ENCODE data around the gene COL2A1. TPM values are rescaled to one million over a fixed set of nuclear protein-coding genes. Genes with fewer than 3 reads are reported as not detected.

COL2A1 gene
- total RNA-seq, 1 experiment from 2014 or later = 1.4 TPM

- intact Hi-C loops (cut with micrococcal nuclease; ENCODE audit: unreplicated experiment) = no loop called here
- H3K27me3 ChIP-seq (ENCODE audit: control insufficient read depth, insufficient read depth, low read length) = peaks cover 3% of the 10 kb centered on the region; the same call in 1 of the 2 replicates
- no peaks in the 10 kb centered on the region for H3K36me3 ChIP-seq (ENCODE audit: control insufficient read depth, insufficient read depth, low read length)
- H3K9me3 ChIP-seq (ENCODE audit: control insufficient read depth, insufficient read depth, low read depth, low read length) = no peaks in the 10 kb centered on the region
- H3K4me3 ChIP-seq (ENCODE audit: low read depth in 2 of 2, low read length in 2 of 2) = no peak overlapping the region
- no peak for TF ChIP-seq CTCF (IDR thresholded peaks at IDR 0.05)
- TF ChIP-seq TCF7L2 (IDR thresholded peaks at IDR 0.05; ENCODE audit: low read depth, low read length) = no peak
- TF ChIP-seq, protein P1, sequence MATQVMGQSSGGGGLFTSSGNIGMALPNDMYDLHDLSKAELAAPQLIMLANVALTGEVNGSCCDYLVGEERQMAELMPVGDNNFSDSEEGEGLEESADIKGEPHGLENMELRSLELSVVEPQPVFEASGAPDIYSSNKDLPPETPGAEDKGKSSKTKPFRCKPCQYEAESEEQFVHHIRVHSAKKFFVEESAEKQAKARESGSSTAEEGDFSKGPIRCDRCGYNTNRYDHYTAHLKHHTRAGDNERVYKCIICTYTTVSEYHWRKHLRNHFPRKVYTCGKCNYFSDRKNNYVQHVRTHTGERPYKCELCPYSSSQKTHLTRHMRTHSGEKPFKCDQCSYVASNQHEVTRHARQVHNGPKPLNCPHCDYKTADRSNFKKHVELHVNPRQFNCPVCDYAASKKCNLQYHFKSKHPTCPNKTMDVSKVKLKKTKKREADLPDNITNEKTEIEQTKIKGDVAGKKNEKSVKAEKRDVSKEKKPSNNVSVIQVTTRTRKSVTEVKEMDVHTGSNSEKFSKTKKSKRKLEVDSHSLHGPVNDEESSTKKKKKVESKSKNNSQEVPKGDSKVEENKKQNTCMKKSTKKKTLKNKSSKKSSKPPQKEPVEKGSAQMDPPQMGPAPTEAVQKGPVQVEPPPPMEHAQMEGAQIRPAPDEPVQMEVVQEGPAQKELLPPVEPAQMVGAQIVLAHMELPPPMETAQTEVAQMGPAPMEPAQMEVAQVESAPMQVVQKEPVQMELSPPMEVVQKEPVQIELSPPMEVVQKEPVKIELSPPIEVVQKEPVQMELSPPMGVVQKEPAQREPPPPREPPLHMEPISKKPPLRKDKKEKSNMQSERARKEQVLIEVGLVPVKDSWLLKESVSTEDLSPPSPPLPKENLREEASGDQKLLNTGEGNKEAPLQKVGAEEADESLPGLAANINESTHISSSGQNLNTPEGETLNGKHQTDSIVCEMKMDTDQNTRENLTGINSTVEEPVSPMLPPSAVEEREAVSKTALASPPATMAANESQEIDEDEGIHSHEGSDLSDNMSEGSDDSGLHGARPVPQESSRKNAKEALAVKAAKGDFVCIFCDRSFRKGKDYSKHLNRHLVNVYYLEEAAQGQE (IDR thresholded peaks at IDR 0.05; ENCODE audit: insufficient read depth in 1 of 2, low read depth in 2 of 2, low read length in 1 of 2) = no peak
- no peak for TF ChIP-seq POLR2AphosphoS5 (IDR thresholded peaks at IDR 0.05; ENCODE audit: low read depth, low read length)
- TF ChIP-seq SIN3A (IDR thresholded peaks at IDR 0.05; ENCODE audit: borderline replicate concordance, insufficient read depth, low read depth, low read length) = no peak
- POLR2A ChIA-PET = interaction anchor here (0.5 kb wide), 1 partner anchor 232 kb away, joined by 3 read pairs; the partner anchor contains the start of gene RAPGEF3
- DNase-seq (ENCODE audit: low read depth, low spot score) = no peak
- in situ Hi-C loops (cut with HindIII; ENCODE audit: low pct_unique_long_range_greater_than_20kb, low sequenced_read_pairs) = no loop called here
- H3K4me1 ChIP-seq (ENCODE audit: control insufficient read depth, insufficient read depth, low read length) = no peaks in the 10 kb centered on the region
- CTCF ChIA-PET = interaction anchor here (0.6 to 0.9 kb wide), 2 partner anchors 10 to 23 kb away, joined by 3 read pairs; no protein-coding TSS in a partner anchor
- BruUV-seq (replicated peaks) = no TSS peak
- ATAC-seq = no peak
- H3K27ac ChIP-seq (ENCODE audit: low read length) = no peak overlapping the region
These were observed 13.7 kb downstream of the COL2A1 start for GRCh38 chr12:47990351-47991105.

DNA sequence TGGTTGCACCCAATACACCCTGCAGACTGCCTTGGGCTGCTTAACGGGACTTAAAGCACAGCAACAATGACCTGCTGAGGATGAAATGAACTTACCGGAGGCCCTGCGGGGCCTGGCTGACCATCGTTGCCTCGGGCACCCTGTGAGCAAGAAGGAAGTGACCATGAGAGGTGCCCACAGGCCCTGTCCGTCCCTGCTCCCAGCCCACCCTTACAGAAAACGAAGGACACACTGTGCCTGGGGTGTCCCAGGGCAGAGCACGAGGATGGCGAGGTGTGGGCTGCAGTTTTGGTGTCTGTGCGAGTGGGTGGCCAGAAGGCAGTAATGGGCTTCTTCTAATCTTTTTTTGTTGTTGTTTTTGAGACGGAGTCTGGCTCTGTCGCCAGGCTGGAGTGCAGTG, 14.6 kb downstream of the COL2A1 start:
- TF ChIP-seq SIN3A (IDR thresholded peaks at IDR 0.05; ENCODE audit: borderline replicate concordance, insufficient read depth, low read depth, low read length) (no peak), CTCF (IDR thresholded peaks at IDR 0.05) (no peak), TCF7L2 (IDR thresholded peaks at IDR 0.05; ENCODE audit: low read depth, low read length) (no peak), POLR2AphosphoS5 (IDR thresholded peaks at IDR 0.05; ENCODE audit: low read depth, low read length) (no peak)
- TF ChIP-seq, protein P1 (IDR thresholded peaks at IDR 0.05; ENCODE audit: insufficient read depth in 1 of 2, low read depth in 2 of 2, low read length in 1 of 2) = no peak
- CTCF ChIA-PET = no interaction called here
- H3K4me3 ChIP-seq (ENCODE audit: low read depth in 2 of 2, low read length in 2 of 2) = no peak overlapping the region
- peaks cover 3% of the 10 kb centered on the region; the same call in 1 of the 2 replicates for H3K27me3 ChIP-seq (ENCODE audit: control insufficient read depth, insufficient read depth, low read length)
- H3K36me3 ChIP-seq (ENCODE audit: control insufficient read depth, insufficient read depth, low read length) = no peaks in the 10 kb centered on the region
- intact Hi-C loops (cut with micrococcal nuclease; ENCODE audit: unreplicated experiment) = no loop called here
- ATAC-seq = no peak
- in situ Hi-C loops (cut with HindIII; ENCODE audit: low pct_unique_long_range_greater_than_20kb, low sequenced_read_pairs) = no loop called here
- no peaks in the 10 kb centered on the region for H3K9me3 ChIP-seq (ENCODE audit: control insufficient read depth, insufficient read depth, low read depth, low read length)
- DNase-seq (ENCODE audit: low read depth, low spot score) = no peak
- H3K27ac ChIP-seq (ENCODE audit: low read length) = no peak overlapping the region
- no peaks in the 10 kb centered on the region for H3K4me1 ChIP-seq (ENCODE audit: control insufficient read depth, insufficient read depth, low read length)
- BruUV-seq (replicated peaks) = no TSS peak
- POLR2A ChIA-PET = no interaction called here
